Sigmoid colon (tissue), 4 donors: ENCODE measurements around the gene PSMD8.

Experiments used
- CTCF ChIP-seq, 4 experiments: fragments of 450-650 bp in 3 of 4; fragments of 200-600 bp in 1 of 4; IDR thresholded peaks; one replicate each; pipeline ENCODE4 v1.5.1; 2016 to 2019; ENCODE audit warnings: antibody characterized with exemption in 4 of 4, mild to moderate bottlenecking in 3 of 4, moderate library complexity in 2 of 4
- POLR2A ChIP-seq, 2 donors: fragments of 450-650 bp; IDR thresholded peaks; one replicate each; pipeline ENCODE4 v1.6.1; 2016; ENCODE audit warnings: antibody characterized with exemption in 2 of 2, mild to moderate bottlenecking in 2 of 2, moderate library complexity in 2 of 2
- POLR2AphosphoS5 ChIP-seq, 4 donors: sonication (generic); formaldehyde crosslinking; IDR thresholded peaks; one replicate each; pipeline ENCODE4 v1.6.1; 2017; ENCODE audit warnings: antibody characterized with exemption in 4 of 4

DNA sequence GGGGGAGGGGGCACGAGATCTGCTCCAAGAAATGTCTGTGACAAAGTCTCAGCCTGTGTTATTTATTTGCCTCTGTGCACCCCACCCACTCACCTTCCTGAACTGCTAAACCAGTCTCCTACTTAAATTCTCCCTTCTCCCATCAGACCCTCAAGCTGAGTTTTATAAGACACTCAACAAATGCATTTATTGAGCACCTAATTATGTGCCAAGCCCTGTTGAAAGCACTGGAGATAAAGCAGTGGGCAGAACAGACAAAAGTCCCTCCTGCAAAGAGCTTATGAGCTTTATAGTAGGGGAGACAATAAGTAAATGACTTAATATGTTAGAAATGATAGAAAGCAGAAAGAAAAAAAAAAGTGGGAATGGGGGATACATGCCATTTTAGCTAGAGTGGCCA lies 25.2 kb downstream of the PSMD8 start:
- TF ChIP-seq POLR2AphosphoS5 (IDR thresholded peaks at IDR 0.05) (no peak), POLR2A (IDR thresholded peaks at IDR 0.05) (no peak), CTCF (IDR thresholded peaks at IDR 0.05) (no peak)
